Kidney glomerular epithelial cell (primary cell): ENCODE data around the gene SND1.

ENCODE experiments used
- DNase-seq: peaks from one replicate; lab custom pipeline; 2025; lab: John Stamatoyannopoulos, UW

SND1 gene

GRCh38 chr7:127995881-127996215 lies 343.9 kb downstream of the SND1 start:
- DNase-seq: no peak

GRCh38 chr7:127996253-127997071 lies 344.5 kb downstream of the SND1 start:
- no peak for DNase-seq

- peak; percentile 26 for DNase-seq
These were observed 345.4 kb downstream of the SND1 start for GRCh38 chr7:127997226-127997922.

- no peak for DNase-seq
These were observed 346.7 kb downstream of the SND1 start for GRCh38 chr7:127998671-127999070.

- DNase-seq: no peak
These were observed 348.1 kb downstream of the SND1 start for GRCh38 chr7:128000048-128000447.

GRCh38 chr7:128000854-128001265 lies 348.9 kb downstream of the SND1 start:
- DNase-seq: peak; percentile 55

- no peak for DNase-seq
These were observed 351.2 kb downstream of the SND1 start for GRCh38 chr7:128003167-128003566.

GRCh38 chr7:128003787-128004186 lies 351.8 kb downstream of the SND1 start:
- DNase-seq: no peak

- DNase-seq: no peak
These were observed 352.6 kb downstream of the SND1 start for GRCh38 chr7:128004623-128005022.

GRCh38 chr7:128005117-128005516 lies 353.1 kb downstream of the SND1 start:
- no peak for DNase-seq

GRCh38 chr7:128005759-128006159 lies 353.8 kb downstream of the SND1 start:
- DNase-seq: no peak

GRCh38 chr7:128006550-128007302 lies 354.7 kb downstream of the SND1 start:
- DNase-seq: no peak

GRCh38 chr7:128007303-128007680 lies 355.3 kb downstream of the SND1 start:
- DNase-seq: no peak

- DNase-seq: no peak
These were observed 356.1 kb downstream of the SND1 start for GRCh38 chr7:128008141-128008540.

GRCh38 chr7:128008744-128009143 lies 356.8 kb downstream of the SND1 start:
- no peak for DNase-seq

- no peak for DNase-seq
These were observed 358.6 kb downstream of the SND1 start for GRCh38 chr7:128010391-128011127.

GRCh38 chr7:128011131-128011661 lies 359.2 kb downstream of the SND1 start:
- no peak for DNase-seq

GRCh38 chr7:128014811-128015210 lies 362.8 kb downstream of the SND1 start:
- DNase-seq: no peak

- DNase-seq: no peak
These were observed 365.5 kb downstream of the SND1 start for GRCh38 chr7:128017460-128017859.

GRCh38 chr7:128017862-128018845 lies 366.2 kb downstream of the SND1 start:
- peak; percentile 90 for DNase-seq

GRCh38 chr7:128019288-128019687 lies 367.3 kb downstream of the SND1 start:
- no peak for DNase-seq
